Neutrophil (primary cell): ENCODE results near the gene KCTD15.

ENCODE experiments used
- H3K27ac ChIP-seq: fragments of 200-600 bp; sonication (generic); 2 replicates; pipeline ENCODE4 v1.5.1; 2016; ENCODE audit warnings: mild to moderate bottlenecking, moderate library complexity
- H3K27me3 ChIP-seq: fragments of 200-600 bp; sonication (generic); 2 replicates; pipeline ENCODE4 v1.6.0; 2016; ENCODE audit warnings: mild to moderate bottlenecking
- H3K36me3 ChIP-seq: fragments of 200-600 bp; sonication (generic); 2 replicates; pipeline ENCODE4 v1.5.1; 2017
- H3K4me1 ChIP-seq, 2 experiments: fragments of 200-600 bp in 1 of 2; sonication (generic) in 1 of 2; 1 replicate in 1 of 2; 2 replicates in 1 of 2; pipeline versions ENCODE4 v1.5.1 to v1.6.1; 2013 to 2016; ENCODE audit warnings: low read depth in 1 of 2, low read length in 1 of 2, mild to moderate bottlenecking in 1 of 2, moderate library complexity in 1 of 2; ENCODE audit not compliant: control insufficient read depth in 1 of 2, insufficient read depth in 1 of 2
- H3K4me3 ChIP-seq, 2 experiments: fragments of 200-600 bp in 1 of 2; sonication (generic) in 1 of 2; 1 replicate in 1 of 2; 2 replicates in 1 of 2; pipeline ENCODE4 v1.5.1; 2013 to 2016; ENCODE audit warnings: low read depth in 1 of 2, low read length in 1 of 2, mild to moderate bottlenecking in 1 of 2, moderate library complexity in 1 of 2
- H3K9me3 ChIP-seq: fragments of 200-600 bp; sonication (generic); 2 replicates; pipeline ENCODE4 v1.5.1; 2016
- CTCF ChIP-seq: fragments of 200-600 bp; sonication (generic); IDR thresholded peaks from 2 replicates; pipeline ENCODE4 v1.5.1; 2016; ENCODE audit warnings: antibody characterized with exemption

KCTD15 gene

GRCh38 chr19:33796164-33796875 is at the start of gene KCTD15:
Gene KCTD15 (plus strand): TSS chr19:33796870. CDS start chr19:33800455, 3,585 bp downstream.
- no peak for TF ChIP-seq CTCF
- Histone ChIP-seq H3K9me3 (no peaks in the 10 kb centered on the region), H3K27me3 (peaks cover 73% of the 10 kb centered on the region), H3K4me3 (peak within 1 kb of the TSS; percentile 76 to 77), H3K4me1 (peaks cover 17 to 18% of the 10 kb centered on the region in 2 experiments), H3K36me3 (no peaks in the 10 kb centered on the region), H3K27ac (peak within 1 kb of the TSS; percentile 69)

GRCh38 chr19:33747273-33747672 is 49.4 kb upstream of the KCTD15 start:
- TF ChIP-seq CTCF = no peak

GRCh38 chr19:33748231-33748630 is 48.4 kb upstream of the KCTD15 start:
- Histone ChIP-seq H3K36me3 (no peaks in the 10 kb centered on the region), H3K27ac (no peak overlapping the region), H3K27me3 (no peaks in the 10 kb centered on the region), H3K9me3 (no peaks in the 10 kb centered on the region), H3K4me1 (no peaks in the 10 kb centered on the region), H3K4me3 (no peak overlapping the region)
- no peak for TF ChIP-seq CTCF

More at GRCh38 chr19:33747273-33747672, 49.4 kb upstream of the KCTD15 start:
- no peaks in the 10 kb centered on the region for H3K27me3 ChIP-seq
- H3K27ac ChIP-seq = no peak overlapping the region
- H3K4me3 ChIP-seq = no peak overlapping the region
- H3K4me1 ChIP-seq = no peaks in the 10 kb centered on the region
- H3K9me3 ChIP-seq = no peaks in the 10 kb centered on the region
- H3K36me3 ChIP-seq = no peaks in the 10 kb centered on the region

GRCh38 chr19:33749016-33749415 is 47.7 kb upstream of the KCTD15 start:
- no peak for TF ChIP-seq CTCF
- no peaks in the 10 kb centered on the region for H3K27me3 ChIP-seq
- no peaks in the 10 kb centered on the region for H3K4me1 ChIP-seq
- H3K27ac ChIP-seq = no peak overlapping the region
- H3K4me3 ChIP-seq = no peak overlapping the region
- H3K36me3 ChIP-seq = no peaks in the 10 kb centered on the region
- no peaks in the 10 kb centered on the region for H3K9me3 ChIP-seq

- H3K4me1 ChIP-seq = no peaks in the 10 kb centered on the region
Observed at GRCh38 chr19:33749619-33750175, 47.0 kb upstream of the KCTD15 start.

More at GRCh38 chr19:33749619-33750175, 47.0 kb upstream of the KCTD15 start:
- no peak for TF ChIP-seq CTCF
- Histone ChIP-seq H3K27me3 (no peaks in the 10 kb centered on the region), H3K4me3 (no peak overlapping the region), H3K27ac (no peak overlapping the region), H3K9me3 (no peaks in the 10 kb centered on the region), H3K36me3 (no peaks in the 10 kb centered on the region)
